ENCODE data around the gene OR6J1. TPM values are rescaled to one million over a fixed set of nuclear protein-coding genes. Genes with fewer than 3 reads are reported as not detected.
A peak's percentile ranks its signal among the peaks of the same experiment; 100 is the strongest.

Gene OR6J1
- total and polyA plus RNA-seq, 8 donors, result not detected

DNA sequence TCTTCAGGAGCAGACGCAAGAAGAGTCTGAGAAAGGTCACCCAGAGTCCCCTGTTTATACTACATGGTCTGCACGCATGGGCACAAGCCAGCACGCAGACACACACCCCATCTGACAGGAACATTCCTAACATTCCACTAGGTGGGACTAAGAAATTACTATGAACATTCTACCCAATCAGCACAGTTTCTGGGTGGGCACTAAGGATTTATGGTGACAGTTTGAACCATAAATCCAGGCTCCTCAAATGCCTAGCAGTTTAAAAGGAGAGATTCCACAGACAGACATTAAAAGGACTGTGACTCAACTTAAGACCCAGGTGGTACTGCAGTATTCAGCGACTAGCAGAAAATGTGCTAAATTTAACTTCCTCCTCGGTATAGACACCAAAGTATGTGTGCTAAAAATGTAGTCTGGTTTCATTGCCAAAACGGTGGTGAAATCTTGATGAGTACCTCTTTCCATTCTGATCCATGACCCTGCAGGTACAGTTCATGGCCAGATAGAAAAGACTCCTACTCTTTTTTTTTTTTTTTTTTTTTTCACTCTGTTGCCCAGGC, 29.8 kb downstream of the OR6J1 start:
- 22 to 30% (median 26%) methylated on average over 6 of the region's 6 CpGs for WGBS, 5 donors
- H3K9me3 ChIP-seq, result no peaks in the 10 kb centered on the region
- no peak for TF ChIP-seq POLR2A (IDR thresholded peaks at IDR 0.05)
- peak in 1 of 3 donors; percentile 32 for TF ChIP-seq POLR2AphosphoS5 (IDR thresholded peaks at IDR 0.05)
- TF ChIP-seq EP300 (IDR thresholded peaks at IDR 0.05), result no peak
- TF ChIP-seq CTCF (IDR thresholded peaks at IDR 0.05), result no peak

DNA sequence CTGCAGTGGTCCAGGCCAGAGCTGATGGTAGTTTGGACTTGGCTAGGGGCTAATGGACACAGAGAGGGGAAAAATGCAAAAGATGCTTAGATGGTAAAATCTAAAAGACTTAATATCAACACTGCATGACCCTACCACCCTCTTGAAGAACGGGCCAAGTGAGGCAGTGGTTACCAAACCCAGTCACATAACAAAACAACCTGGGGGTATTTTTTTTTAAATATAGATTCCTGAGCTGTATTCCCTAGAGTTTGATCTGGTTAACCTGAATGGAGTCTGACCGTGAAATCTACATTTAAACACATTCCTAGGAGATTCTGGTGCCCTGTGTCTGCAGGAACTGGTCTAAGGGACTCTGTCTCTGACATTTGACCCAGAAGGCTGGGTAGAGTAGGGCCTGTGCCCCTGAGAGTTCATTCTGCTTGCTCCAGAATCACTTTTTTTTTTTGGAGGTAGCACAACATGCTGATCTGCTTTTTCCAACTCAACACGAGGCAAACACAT, 30.4 kb downstream of the OR6J1 start:
- peak overlapping the region in 3 of 5 donors; percentile 12 to 44 (median 33) for H3K27ac ChIP-seq
- H3K9me3 ChIP-seq, result no peaks in the 10 kb centered on the region
- TF ChIP-seq EP300 (IDR thresholded peaks at IDR 0.05) (no peak), POLR2A (IDR thresholded peaks at IDR 0.05) (no peak), POLR2AphosphoS5 (IDR thresholded peaks at IDR 0.05) (no peak), CTCF (IDR thresholded peaks at IDR 0.05) (no peak)
- WGBS, 5 donors, result 34 to 51% (median 41%) methylated on average over 3 of the region's 3 CpGs
- no peak for DNase-seq
- no peaks in the 10 kb centered on the region for H3K27me3 ChIP-seq
- intact Hi-C loops (cut with DNase I; ENCODE audit: low total_unique reads), result no loop called here
- peaks cover 0 to 17% (median 6%) of the 10 kb centered on the region in 4 donors for H3K4me1 ChIP-seq
- H3K4me3 ChIP-seq, result no peak overlapping the region
- peaks cover 34 to 41% (median 39%) of the 10 kb centered on the region in 4 donors for H3K36me3 ChIP-seq

More for the DNA sequence above, 29.8 kb downstream of the OR6J1 start:
- Histone ChIP-seq H3K4me1 (peaks cover 0 to 17% (median 6%) of the 10 kb centered on the region in 4 donors), H3K4me3 (no peak overlapping the region), H3K27ac (peak overlapping the region in 3 of 5 donors; percentile 12 to 44 (median 33)), H3K36me3 (peaks cover 28 to 36% (median 34%) of the 10 kb centered on the region in 4 donors), H3K27me3 (no peaks in the 10 kb centered on the region)
- DNase-seq, result peak in 1 of 2 donors; percentile 76
- intact Hi-C loops (cut with DNase I; ENCODE audit: low total_unique reads), result no loop called here

DNA sequence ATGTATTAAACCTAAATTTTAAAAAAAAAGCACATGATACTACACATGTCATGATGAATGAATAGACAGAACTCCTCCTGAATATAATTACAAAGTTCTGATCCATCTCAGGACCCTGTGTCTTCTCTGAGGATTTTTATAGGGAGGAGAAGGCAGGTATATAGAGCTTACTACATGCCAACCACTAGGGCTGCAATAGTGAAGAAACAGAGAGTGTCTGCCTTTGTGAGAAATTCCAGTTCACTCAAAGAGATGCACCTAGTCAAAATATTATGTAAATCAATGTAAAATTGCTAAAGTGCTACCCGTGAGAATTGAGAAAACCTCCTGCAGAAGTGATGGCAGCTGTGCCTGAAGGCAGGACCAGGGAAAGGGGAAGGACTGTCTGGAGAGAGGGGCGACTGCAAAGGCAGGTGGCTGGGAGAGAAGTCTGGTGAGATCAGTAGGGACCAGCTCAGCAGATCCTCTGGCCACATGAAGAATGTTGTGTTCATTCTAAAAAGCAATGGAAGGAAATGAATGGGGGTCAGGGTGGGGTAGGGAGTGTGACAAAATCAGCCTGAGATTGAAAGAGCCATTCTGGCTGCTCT, 31.0 kb downstream of the OR6J1 start:
- TF ChIP-seq EP300 (IDR thresholded peaks at IDR 0.05), result no peak
- no peak for TF ChIP-seq POLR2AphosphoS5 (IDR thresholded peaks at IDR 0.05)
- TF ChIP-seq POLR2A (IDR thresholded peaks at IDR 0.05), result no peak
- TF ChIP-seq CTCF (IDR thresholded peaks at IDR 0.05), result no peak

DNA sequence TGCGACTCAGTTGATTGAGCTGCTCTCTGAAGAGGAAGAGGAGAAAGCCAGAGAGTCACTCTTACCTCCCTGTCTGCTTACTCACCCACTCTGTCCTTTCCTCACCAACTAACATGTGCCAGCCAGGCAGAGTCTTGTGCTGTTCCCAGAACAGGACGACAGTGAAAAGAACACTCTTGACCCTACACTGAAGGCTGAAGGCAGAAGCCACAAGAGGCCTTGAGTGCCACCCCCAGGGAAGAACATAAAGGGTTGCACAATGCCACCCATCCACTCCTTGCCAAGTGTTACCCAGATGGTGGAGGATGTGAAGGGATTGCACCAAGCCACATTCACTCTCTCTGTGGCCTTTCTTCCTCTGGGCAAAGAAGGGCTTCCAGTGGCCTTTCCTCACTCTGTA, 33.2 kb downstream of the OR6J1 start:
- TF ChIP-seq EP300 (IDR thresholded peaks at IDR 0.05) (no peak), CTCF (IDR thresholded peaks at IDR 0.05) (no peak), POLR2AphosphoS5 (IDR thresholded peaks at IDR 0.05) (no peak), POLR2A (IDR thresholded peaks at IDR 0.05) (no peak)
- intact Hi-C loops (cut with DNase I; ENCODE audit: low total_unique reads), result no loop called here
- H3K9me3 ChIP-seq, result no peaks in the 10 kb centered on the region
- no peak overlapping the region for H3K4me3 ChIP-seq
- DNase-seq, result no peak
- no peaks in the 10 kb centered on the region for H3K27me3 ChIP-seq
- no peak overlapping the region for H3K27ac ChIP-seq
- 90 to 97% (median 95%) methylated on average over 2 of the region's 2 CpGs for WGBS, 5 donors
- H3K36me3 ChIP-seq, result peaks cover 60 to 70% (median 68%) of the 10 kb centered on the region in 4 donors
- H3K4me1 ChIP-seq, result peaks cover 0 to 17% (median 6%) of the 10 kb centered on the region in 4 donors

More for the DNA sequence above, 31.0 kb downstream of the OR6J1 start:
- 59 to 77% (median 69%) methylated on average over 2 of the region's 2 CpGs for WGBS, 5 donors
- H3K9me3 ChIP-seq, result no peaks in the 10 kb centered on the region
- no peaks in the 10 kb centered on the region for H3K27me3 ChIP-seq
- H3K36me3 ChIP-seq, result peaks cover 39 to 47% (median 45%) of the 10 kb centered on the region in 4 donors
- no peak for DNase-seq
- no peak overlapping the region for H3K4me3 ChIP-seq
- intact Hi-C loops (cut with DNase I; ENCODE audit: low total_unique reads), result no loop called here
- peak overlapping the region in 3 of 5 donors; percentile 12 to 44 (median 33) for H3K27ac ChIP-seq
- H3K4me1 ChIP-seq, result peaks cover 0 to 17% (median 6%) of the 10 kb centered on the region in 4 donors
